ENCODE measurements around the gene AATF.
"Not testable (repeated sequence)": the region's sequence is repeated elsewhere in the genome, so short reads cannot be mapped to it uniquely, and the experiment has no call there.

The AATF gene

GRCh38 chr17:37051381-37051780 is 102.6 kb downstream of the AATF start:
- no peak for DNase-seq

GRCh38 chr17:37051833-37052232 is 103.1 kb downstream of the AATF start:
- no peak for DNase-seq

- DNase-seq: no peak
Measured at GRCh38 chr17:37052450-37052849, 103.7 kb downstream of the AATF start.

- DNase-seq: no peak
Measured at GRCh38 chr17:37054894-37055293, 106.1 kb downstream of the AATF start.

- no peak for DNase-seq
Measured at GRCh38 chr17:37056622-37057021, 107.9 kb downstream of the AATF start.

DNA sequence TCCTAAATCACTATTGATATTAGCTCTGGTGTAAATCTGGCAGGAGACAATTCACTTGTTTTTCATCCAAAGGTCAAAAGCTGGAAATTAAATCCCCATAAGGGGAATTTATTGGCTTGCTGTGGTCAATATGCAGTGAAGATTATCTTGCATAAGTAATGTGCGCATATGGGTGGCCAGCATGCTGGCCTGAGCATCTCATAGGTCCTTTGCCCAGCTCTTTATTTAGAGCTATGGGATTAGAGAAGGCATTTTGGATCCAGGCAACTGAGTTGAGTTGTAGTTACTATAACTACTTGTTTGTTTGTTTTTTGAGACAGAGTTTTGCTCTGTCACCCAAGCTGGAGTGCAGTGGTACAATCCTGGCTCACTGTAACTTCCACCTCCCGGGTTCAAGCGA is 110.7 kb downstream of the AATF start:
- no peak for DNase-seq

DNA sequence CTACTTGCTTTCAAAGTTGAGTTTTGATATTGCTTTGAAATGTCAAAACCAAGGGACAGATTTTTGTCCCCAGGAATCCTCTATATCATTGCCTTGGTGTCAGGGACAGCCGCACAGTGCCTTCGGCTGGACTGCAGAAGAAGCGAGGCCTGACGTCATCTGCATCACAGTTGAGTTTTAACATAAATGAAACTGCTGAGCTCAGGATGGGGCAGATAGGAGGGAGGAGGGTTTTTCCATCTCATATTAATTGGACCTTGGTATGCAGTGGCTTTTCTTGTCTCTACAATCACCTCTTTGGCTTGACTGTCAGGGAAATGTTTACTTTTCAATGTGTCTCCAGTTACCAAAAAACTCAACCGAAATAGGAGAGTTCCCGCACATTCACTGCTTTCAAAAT is 111.3 kb downstream of the AATF start:
- DNase-seq: no peak

- DNase-seq: no peak
Measured at GRCh38 chr17:37060928-37061327, 112.2 kb downstream of the AATF start.

DNA sequence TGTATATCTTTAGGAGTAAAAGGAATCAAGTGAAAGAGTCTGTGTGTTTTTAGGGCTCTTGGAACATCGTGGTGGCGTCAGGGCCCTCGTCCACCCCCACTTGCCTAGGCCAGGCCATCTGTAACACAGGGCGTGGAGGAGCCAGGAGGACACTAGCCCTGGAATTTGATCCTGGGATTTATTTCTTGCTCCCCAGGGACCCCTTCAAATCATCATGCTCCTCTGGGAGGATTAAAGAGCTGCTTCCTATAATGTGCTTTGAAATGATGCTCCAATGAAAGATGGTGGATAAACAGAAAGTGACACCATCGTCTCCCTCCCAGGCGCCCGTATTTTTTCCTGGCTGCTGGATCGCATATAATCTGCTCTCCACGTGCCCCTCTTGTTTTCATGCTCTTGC is 113.3 kb downstream of the AATF start:
- no peak for DNase-seq

DNA sequence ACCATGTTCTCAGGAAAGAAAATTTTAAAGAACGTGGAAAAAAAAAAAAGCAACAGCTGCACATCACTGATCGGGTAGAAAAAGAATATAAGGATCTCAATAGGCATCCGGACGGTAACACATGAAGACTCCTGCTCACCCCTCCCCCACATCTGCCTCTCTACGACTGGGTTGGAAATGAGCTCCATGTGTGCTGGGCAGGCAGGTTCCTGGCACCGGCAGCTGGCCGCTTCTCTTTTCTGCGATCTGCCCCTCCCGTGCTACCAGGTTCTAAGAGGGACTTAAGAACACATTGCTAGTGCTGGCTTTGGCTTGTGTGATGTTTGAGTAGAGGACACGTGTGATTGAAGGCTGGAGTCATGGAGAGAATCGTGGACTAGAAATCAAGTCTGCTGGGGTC is 115.5 kb downstream of the AATF start:
- no peak for DNase-seq

DNA sequence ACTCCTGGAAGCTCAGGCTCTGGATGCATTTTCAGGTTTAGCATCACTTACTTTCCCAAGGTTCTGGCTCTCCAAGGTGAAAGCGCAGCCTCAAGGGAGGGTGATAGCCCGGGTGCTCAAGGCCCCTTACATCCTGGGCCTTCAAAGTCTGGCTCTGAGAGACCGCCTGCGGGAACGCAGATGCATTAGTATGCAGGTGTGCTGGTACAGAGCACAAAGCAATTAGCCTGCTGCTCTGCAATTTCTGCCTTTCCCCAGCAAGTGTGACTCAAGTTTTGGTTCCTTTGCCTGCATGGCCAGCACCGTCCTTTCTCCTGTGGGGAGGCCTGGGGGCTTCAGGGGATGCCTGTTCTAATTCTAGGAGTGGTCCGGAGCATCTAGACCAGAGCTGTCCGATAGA is 116.2 kb downstream of the AATF start:
- DNase-seq: no peak

- DNase-seq: no peak
Measured at GRCh38 chr17:37065486-37066321, 117.0 kb downstream of the AATF start.

- DNase-seq: no peak
Measured at GRCh38 chr17:37066322-37067255, 117.8 kb downstream of the AATF start.

DNA sequence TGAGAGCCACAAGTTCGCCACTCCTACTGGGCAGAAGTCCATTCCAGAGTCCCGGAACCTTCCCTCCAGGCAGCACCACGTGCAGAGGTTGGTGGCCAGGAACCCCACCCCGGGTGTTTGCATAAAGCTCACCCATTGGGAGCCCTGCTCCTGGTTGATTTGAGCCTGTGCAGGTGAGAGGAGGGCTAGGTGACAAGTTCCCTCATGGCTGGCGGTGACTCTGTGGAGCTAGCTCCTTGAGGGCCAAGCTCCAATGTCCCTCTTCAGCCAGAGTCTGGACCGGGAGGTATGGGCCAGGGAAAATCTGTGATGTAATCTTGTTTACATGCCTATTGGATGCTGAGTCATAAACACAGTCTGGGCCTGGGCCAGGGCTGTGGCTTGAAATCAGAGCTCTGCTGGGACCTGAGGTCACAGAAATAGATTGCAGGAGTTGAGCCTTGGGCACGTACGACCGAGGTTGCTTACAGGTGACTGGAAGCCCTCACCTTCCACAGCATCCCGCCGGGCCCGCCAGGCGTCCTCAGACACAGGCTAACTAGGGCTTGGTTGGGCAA is 118.9 kb downstream of the AATF start:
- no peak for DNase-seq

GRCh38 chr17:37068266-37068665 is 119.5 kb downstream of the AATF start:
- no peak for DNase-seq

DNA sequence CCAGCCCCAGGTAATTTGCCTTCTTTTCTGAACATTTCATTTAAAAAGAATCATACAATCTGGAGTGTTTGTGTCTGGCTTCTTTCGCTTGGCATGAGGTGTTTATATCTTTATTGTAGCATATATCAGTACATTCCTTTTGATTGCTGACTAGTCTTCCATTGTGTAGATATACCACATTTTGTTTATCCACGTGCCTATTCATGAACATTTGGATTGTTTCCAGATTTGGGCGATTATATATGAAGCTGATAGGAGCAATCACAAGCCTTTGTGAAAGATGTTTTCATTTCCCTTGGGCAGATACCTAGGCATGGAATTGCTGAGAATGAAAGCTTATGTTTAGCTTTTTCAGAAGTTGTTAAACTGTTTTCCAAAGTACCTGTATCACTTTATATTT is 120.3 kb downstream of the AATF start:
- no peak for DNase-seq

DNA sequence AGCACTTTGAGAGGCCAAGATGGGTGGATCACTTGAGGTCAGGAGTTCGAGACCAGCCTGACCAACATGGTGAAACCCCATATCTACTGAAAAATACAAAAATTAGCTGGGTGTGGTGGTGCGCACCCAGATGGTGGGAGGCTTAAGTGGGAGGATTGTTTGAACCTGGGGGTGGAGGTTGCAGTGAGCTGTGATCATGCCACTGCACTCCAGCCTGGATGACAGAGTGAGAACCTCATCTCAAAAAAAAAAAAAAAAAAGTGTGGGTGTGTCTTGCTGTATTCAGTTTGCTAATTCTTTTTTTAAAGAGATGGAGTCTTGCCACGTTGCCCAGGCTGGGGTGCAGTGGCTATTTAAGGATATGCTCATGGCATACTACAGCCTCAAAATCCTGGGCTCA is 124.7 kb downstream of the AATF start:
- DNase-seq: not testable (repeated sequence)

DNA sequence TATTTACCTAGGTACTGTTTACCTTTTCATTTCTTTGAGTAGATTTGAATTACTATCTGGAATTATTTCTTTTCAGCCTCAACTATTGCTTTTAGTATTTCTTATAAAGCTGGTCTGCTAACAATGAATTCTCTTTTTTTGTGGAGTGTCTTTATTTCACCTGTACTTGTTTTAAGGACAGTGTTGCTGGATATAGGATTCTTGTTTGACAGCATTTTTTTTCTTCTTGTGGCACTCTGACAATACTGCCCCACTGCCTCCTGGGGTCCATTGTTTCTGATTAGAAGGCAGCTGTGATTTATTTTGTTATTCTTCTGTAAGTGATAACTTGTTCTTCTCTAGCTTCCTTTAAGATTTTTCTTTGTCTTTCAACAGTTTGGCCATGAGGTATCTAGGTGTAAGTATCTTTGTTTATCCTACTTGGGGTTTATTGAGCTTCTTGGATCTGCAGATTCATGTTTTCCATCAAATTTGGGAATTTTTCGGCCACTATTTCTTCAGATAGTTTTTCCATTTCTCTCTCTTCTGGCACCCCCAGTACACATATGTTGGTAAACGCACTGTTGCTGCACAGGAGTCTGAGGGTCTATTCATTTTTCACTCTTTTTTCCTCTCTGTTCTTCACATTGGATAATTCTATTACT is 130.4 kb downstream of the AATF start:
- no peak for DNase-seq

DNA sequence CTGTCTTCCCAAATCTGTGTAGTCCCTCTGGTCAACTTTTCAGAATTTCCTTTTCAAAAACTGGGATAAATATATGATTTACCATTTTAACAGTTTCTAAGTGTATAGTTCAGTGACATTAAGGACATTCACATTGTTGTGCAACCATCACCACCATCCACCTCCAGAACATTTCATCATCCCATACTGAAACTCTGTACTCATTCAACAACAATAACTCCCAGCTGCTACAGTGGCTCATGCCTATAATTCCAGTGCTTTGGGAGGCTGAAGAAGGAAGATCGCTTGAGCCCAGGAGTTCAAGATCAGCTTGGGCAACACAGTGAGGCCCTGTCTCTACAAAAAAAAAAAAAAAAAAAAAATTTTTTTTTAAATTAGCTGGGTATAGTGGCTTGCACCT is 131.0 kb downstream of the AATF start:
- no peak for DNase-seq

GRCh38 chr17:37081287-37081686 is 132.5 kb downstream of the AATF start:
- no peak for DNase-seq

DNA sequence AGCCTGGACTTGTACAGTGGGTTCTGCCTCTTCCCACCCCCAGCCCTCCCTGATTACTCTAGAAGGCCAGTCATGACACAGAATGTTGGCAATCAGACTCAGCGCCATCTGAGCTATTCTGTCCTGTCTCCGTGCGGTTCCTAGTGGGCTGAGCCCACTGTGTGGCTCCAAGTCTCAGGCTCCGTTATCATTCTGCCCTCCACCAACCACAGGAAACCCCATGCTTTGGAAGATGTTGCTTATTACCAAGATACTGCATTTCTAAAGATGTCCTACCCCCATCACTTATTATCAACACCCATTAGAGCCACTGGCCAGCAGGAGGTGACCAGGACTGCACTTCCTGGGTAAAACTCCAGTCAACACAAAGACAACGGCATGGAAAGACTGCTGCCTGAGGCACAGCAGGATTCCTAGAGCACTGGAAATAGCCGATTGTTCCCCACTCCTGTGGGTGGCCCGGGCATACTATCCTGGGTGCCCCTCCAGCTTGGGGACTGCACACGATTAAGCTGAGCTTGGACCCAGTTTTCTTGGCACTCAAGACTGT is 133.6 kb downstream of the AATF start:
- no peak for DNase-seq

DNA sequence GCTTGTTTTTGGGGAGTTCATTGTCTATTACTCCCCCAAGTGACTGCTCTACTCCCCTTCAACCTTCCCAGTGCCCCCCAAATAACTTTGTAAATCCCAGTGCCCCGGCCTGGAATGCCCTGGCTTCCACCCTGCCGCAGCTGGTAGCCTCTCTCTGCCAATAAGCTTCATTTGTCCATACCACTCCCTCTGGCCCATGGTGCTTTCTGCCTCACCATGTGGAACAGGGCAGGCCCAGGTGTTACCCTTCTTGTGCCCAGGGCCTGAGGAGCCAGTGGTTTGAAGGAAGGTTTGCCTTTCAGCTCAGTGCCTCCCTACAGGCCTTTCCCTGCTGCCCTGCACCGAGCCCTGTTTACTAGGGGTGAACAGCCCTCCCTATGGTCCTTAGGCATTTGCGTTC is 134.2 kb downstream of the AATF start:
- no peak for DNase-seq

DNA sequence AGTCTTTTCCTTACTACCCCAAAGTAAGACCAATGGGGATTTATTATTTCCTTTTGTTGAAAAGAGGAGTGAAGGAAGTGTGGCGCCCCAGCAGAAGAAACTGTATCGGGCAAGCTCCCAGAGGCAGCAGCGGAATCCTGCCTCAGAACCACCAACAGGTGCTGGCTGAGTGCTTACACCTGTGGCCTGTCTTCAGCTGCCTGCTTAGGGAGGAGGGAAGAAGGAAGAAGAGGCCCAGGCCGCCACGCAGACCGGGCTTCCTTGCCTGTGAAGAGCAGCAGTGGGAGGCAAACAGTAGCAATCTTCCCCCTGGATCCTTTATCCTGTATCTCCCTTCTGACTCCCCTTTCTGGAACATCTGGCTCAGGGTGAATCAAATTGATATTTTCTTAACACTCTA is 134.7 kb downstream of the AATF start:
- no peak for DNase-seq
